GM12872 (cell line): Measurements from ENCODE around the gene ZFYVE27.

Experiments
- TF ChIP-seq, protein P1 (sequence below): IDR thresholded peaks from 3 replicates; pipeline ENCODE4 v1.5.1; 2011; ENCODE audit warnings: low read depth, mild to moderate bottlenecking, low read length, moderate library complexity; ENCODE audit not compliant: insufficient read depth

The ZFYVE27 gene

GRCh38 chr10:97777143-97777542 is 40.2 kb downstream of the ZFYVE27 start:
- TF ChIP-seq, protein P1, sequence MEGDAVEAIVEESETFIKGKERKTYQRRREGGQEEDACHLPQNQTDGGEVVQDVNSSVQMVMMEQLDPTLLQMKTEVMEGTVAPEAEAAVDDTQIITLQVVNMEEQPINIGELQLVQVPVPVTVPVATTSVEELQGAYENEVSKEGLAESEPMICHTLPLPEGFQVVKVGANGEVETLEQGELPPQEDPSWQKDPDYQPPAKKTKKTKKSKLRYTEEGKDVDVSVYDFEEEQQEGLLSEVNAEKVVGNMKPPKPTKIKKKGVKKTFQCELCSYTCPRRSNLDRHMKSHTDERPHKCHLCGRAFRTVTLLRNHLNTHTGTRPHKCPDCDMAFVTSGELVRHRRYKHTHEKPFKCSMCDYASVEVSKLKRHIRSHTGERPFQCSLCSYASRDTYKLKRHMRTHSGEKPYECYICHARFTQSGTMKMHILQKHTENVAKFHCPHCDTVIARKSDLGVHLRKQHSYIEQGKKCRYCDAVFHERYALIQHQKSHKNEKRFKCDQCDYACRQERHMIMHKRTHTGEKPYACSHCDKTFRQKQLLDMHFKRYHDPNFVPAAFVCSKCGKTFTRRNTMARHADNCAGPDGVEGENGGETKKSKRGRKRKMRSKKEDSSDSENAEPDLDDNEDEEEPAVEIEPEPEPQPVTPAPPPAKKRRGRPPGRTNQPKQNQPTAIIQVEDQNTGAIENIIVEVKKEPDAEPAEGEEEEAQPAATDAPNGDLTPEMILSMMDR = no peak

DNA sequence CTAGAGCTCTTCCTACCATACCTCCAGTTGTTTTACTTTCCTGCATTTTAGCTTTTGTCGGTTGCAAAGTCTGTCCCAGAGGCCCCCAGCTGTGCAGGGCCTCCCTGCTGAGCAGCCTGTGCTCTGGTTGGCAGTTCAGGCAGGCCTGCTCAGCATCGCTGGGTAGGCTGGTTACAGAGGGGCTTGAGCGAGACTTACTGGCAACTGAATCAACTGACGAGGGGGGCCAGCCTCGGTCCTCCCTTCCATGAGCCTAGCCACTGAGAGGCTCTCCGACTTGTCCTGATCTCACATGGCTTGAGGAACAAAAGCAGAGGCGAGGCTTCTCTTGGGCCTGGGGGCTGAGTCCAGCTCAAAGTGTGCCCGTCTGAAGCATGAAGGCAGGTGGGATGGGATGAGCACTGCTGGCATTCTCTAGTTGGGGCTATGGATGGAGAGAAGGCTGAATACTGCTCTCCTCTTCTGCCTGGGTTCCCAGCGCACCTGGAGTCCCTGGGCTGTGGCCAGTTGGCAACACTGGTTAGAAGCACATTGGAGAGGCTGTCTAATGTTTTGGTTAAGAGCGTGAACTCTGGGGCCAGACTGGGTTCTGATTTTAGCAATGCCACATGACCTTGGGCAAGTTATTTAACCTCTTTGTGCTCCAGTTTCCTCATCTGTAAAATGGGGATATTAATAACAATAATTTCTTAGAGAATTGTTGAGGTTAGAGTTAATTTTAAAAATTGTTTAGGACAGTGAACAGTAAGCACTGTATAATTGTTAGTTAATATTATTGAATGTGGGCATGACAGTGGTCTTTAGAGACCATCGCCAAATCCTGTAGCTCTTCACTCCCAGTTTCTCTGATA is 41.7 kb downstream of the ZFYVE27 start:
- TF ChIP-seq, protein P1 = no peak

DNA sequence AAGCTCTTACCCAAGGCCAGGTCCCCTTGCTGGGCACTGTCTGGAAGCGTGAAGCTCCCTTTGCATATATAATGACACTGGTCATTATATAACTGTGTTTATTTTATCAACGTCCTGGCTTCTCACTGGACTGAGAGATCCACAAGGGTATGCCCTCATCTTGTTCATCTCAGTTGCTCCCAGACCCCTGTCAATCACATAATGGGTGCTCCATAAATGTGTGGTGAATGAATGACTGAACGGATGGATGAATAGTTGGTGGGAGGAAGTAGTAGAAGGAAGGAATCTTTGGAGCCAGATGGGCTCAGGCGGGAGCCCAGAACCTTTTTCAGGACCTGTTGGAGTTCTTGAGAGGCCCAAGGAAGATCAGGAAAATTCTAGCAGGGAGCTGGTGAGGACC is 42.6 kb downstream of the ZFYVE27 start:
- TF ChIP-seq, protein P1 = no peak

DNA sequence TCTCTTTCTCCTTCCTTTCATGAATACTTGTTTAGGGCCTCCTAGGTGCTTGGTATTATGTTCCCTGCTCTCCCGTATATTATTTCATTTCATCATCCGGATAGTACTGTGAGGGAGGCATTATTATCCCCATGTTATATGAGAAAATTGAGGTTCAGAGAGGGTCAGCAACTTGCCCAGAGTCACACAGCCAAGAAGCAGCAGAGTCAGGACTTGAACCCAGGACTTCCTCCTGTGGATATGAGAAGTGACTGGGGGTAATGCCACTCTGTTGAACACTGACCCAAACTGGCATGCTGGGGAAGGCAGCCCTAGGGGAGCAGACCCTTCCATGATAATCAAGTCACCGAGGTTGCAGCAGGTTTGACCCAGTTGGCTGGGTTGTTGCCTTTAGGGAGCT is 43.0 kb downstream of the ZFYVE27 start:
- TF ChIP-seq, protein P1 = no peak

- TF ChIP-seq, protein P1 = no peak
These were observed 44.1 kb downstream of the ZFYVE27 start for GRCh38 chr10:97780841-97781617.

GRCh38 chr10:97781618-97782331 is 44.8 kb downstream of the ZFYVE27 start:
- TF ChIP-seq, protein P1 = no peak
